Thymus (tissue), 2 donors: ENCODE results near the gene SGCA. TPM values are rescaled to one million over a fixed set of nuclear protein-coding genes. Genes with fewer than 3 reads are reported as not detected.

Experiments
- polyA plus RNA-seq: library from polyadenylated mRNA; stranded (reverse); fragments of 200-250 nt; gene quantifications from one replicate; pipeline ENCODE4 v1.2.3, GENCODE V29; 2013
- total RNA-seq: library from RNA; stranded (reverse); fragments of 120-200 nt; gene quantifications from one replicate; pipeline ENCODE4 v1.2.4, GENCODE V29; 2013
- donor health status: healthy.

The SGCA gene
- total and polyA plus RNA-seq, 2 donors, result 1.7 to 5.4 TPM

Other genes starting within 250 kb of the SGCA start
- gene DLX4, start 196.8 kb upstream of the SGCA start, total RNA-seq, result 0.09 TPM
- 0.46 TPM for gene DLX4, start 196.8 kb upstream of the SGCA start, polyA plus RNA-seq
- gene DLX3, start 170.8 kb upstream of the SGCA start, total RNA-seq, result 0.09 TPM
- 1.1 TPM for gene DLX3, start 170.8 kb upstream of the SGCA start, polyA plus RNA-seq
- 9.1 TPM for gene ITGA3, start 109.9 kb upstream of the SGCA start, total RNA-seq
- gene ITGA3, start 109.9 kb upstream of the SGCA start, polyA plus RNA-seq, result 27.7 TPM
- gene PDK2, start 70.7 kb upstream of the SGCA start, total RNA-seq, result 10.7 TPM
- 14.5 TPM for gene PDK2, start 70.7 kb upstream of the SGCA start, polyA plus RNA-seq
- 0.42 TPM for gene SAMD14, start 35.8 kb upstream of the SGCA start, total RNA-seq
- 0.62 TPM for gene SAMD14, start 35.8 kb upstream of the SGCA start, polyA plus RNA-seq
- 26.8 TPM for gene PPP1R9B, start 15.3 kb upstream of the SGCA start, total RNA-seq
- 47.9 TPM for gene PPP1R9B, start 15.3 kb upstream of the SGCA start, polyA plus RNA-seq
- 29.5 TPM for gene COL1A1, start 35.6 kb downstream of the SGCA start, total RNA-seq
- gene COL1A1, start 35.6 kb downstream of the SGCA start, polyA plus RNA-seq, result 14.4 TPM
- 0.09 TPM for gene TMEM92, start 108.5 kb downstream of the SGCA start, total RNA-seq
- 0.09 TPM for gene TMEM92, start 108.5 kb downstream of the SGCA start, polyA plus RNA-seq
- 16.2 TPM for gene XYLT2, start 180.1 kb downstream of the SGCA start, total RNA-seq
- gene XYLT2, start 180.1 kb downstream of the SGCA start, polyA plus RNA-seq, result 19.5 TPM
- gene MRPL27, start 207.2 kb downstream of the SGCA start, total RNA-seq, result 69.2 TPM
- gene MRPL27, start 207.2 kb downstream of the SGCA start, polyA plus RNA-seq, result 85.9 TPM
- 7.7 TPM for gene EME1, start 207.2 kb downstream of the SGCA start, total RNA-seq
- 1.4 TPM for gene EME1, start 207.2 kb downstream of the SGCA start, polyA plus RNA-seq
- 38.7 TPM for gene LRRC59, start 231.5 kb downstream of the SGCA start, total RNA-seq
- gene LRRC59, start 231.5 kb downstream of the SGCA start, polyA plus RNA-seq, result 27.8 TPM